WI38 (cell line): ENCODE data around the gene ATP7A.

Experiments
- H3K4me3 ChIP-seq: 2 replicates; pipeline ENCODE4 v1.5.1; 2011; ENCODE audit warnings: low read depth, mild to moderate bottlenecking, control low read depth, low read length
- TF ChIP-seq, protein P1 (sequence below): IDR thresholded peaks from 2 replicates; pipeline ENCODE4 v1.5.1; 2012; ENCODE audit warnings: low read depth, mild to moderate bottlenecking, control low read depth, low read length

Gene ATP7A

DNA sequence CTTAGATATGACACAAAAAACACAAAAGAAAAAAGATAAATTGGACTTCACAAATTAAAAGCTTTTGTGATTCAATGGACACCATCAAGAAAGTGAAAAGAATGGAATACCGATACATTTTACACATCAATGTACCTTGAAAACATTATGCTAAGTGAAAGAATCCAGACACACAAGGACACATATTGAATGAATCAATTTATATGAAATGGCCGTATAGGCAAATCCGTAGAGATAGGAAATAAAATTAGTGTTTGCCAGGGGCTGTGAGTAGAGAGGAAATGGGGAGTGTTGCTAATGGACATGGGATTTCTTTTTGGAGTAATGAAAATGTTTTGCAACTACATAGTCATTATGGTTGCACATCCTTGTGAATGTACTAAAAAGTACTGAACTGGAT is 55.9 kb downstream of the ATP7A start:
- H3K4me3 ChIP-seq = no peak overlapping the region
- TF ChIP-seq, protein P1, sequence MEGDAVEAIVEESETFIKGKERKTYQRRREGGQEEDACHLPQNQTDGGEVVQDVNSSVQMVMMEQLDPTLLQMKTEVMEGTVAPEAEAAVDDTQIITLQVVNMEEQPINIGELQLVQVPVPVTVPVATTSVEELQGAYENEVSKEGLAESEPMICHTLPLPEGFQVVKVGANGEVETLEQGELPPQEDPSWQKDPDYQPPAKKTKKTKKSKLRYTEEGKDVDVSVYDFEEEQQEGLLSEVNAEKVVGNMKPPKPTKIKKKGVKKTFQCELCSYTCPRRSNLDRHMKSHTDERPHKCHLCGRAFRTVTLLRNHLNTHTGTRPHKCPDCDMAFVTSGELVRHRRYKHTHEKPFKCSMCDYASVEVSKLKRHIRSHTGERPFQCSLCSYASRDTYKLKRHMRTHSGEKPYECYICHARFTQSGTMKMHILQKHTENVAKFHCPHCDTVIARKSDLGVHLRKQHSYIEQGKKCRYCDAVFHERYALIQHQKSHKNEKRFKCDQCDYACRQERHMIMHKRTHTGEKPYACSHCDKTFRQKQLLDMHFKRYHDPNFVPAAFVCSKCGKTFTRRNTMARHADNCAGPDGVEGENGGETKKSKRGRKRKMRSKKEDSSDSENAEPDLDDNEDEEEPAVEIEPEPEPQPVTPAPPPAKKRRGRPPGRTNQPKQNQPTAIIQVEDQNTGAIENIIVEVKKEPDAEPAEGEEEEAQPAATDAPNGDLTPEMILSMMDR = no peak

DNA sequence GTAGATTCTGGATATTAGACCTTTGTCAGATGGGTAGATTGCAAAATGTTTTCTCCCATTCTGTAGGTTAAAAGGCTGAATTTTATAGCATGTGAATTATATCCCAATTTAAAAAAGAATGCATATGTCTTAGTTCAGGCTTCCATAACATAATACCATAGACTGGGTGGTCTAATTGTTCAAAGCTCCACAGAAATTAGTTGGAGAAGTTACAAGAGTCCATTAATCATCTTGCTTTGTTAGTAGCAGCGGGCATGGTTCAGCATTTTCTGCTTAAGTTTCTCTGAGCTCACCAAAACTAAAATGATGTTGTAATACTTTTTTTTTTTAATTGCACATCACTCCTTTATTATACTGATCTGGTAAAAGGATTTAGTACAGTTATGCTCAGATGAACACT is 57.1 kb downstream of the ATP7A start:
- TF ChIP-seq, protein P1 = no peak

DNA sequence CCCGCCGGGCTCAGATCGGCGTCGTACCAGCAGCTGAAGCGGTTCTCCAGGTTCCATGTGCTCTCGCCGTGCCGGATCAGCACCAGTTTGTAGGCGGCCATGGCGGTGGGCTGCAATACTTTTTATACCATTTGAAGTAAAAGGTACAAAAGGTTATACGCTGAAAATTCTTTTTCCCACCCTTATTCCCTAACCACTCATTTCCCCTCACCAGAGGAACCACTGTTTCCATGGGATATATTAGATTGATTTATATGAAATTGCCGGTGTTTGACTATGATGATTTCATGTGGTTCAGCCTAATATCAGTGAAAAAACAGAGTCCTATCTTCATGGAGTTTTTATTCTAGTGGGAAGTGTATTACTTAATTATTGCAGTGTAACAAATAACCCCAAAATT is 59.0 kb downstream of the ATP7A start, which contains the start of gene PGAM4:
Gene PGAM4 (minus strand): TSS at position 101 of the 400 bp plus-strand sequence. CDS start 0 bp downstream, at position 101.
- no peak within 1 kb of the TSS for H3K4me3 ChIP-seq
- TF ChIP-seq, protein P1 = no peak

More for the DNA sequence above, 57.1 kb downstream of the ATP7A start:
- no peak overlapping the region for H3K4me3 ChIP-seq

DNA sequence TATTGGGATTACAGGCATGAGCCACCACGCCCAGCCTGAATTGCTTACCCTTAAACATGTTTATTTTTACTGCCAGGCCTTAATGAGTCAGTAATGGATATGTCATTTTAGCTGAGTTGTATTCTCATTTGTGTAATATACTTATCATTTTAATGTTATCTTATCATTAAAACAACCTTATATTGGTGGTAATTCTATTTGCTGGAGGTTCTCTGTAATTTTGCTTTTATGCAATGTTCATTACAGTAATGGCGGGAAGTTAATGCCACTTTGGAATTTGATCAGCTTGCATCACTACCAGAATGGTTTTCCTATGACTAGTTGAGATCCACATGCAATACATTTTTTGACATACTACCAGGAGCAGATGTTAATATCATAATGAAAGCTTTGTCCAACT is 65.3 kb downstream of the ATP7A start:
- TF ChIP-seq, protein P1 = no peak
- H3K4me3 ChIP-seq = no peak overlapping the region

DNA sequence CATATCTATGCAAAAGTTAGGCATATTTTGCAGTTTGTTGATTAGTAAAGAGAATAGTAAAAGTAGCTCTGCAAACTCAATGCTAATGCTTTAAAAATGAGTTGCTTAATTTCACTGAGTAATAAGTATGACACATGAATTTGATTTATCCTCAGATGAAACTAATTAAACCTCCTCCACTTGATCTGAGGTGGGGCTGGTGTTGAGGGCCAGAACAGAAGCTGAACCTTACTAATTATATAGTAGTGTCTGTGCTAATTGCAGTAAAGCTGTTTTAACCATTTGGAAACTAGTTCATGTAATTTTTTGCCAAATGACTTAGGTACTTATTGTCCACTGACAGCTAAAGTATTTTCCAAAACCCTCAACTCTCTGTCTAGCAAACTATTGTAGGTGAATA is 66.6 kb downstream of the ATP7A start:
- TF ChIP-seq, protein P1 = no peak
- no peak overlapping the region for H3K4me3 ChIP-seq

DNA sequence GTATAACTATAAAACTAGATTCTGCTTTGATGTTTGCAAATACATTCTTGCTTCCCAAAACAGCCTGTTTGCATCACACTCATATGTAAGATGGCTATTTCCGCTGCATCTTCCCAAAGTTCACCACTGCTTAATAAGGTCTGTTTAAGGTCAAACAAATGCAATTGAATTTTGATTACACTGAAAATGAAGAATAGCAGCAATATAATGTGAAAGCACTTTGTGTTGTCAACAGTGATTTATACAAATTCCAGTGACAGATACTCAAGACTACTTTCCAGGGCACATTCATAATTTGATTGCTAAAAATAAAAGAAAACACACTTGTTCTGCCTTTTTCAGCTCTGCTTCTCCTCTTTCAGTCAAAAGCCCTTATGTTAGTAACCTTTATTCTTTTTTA is 67.0 kb downstream of the ATP7A start:
- TF ChIP-seq, protein P1 = no peak
- no peak overlapping the region for H3K4me3 ChIP-seq

DNA sequence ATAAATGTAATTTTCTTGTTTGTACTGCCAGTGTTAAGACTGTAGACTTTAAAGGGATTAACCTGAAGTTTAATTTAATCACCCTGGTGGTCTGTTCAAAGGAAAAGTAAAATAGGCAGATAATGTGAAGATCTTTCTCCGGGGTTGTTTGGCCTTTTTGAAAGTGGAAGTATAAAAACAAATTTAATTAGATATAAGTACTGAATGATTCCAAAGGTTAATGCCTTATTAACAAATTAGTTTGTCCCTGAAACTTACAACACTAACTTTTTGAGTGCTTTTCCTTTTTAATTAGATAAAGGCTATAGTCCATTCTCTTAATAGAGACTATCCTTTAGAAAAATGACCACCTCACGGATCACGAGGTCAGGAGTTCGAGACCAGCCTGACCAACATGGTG is 69.4 kb downstream of the ATP7A start:
- H3K4me3 ChIP-seq = no peak overlapping the region
- TF ChIP-seq, protein P1 = no peak
